UCSD-AML1 (cell line): ENCODE results near the gene ABCA8.

Source experiments
- DNase-seq: peaks from one replicate; lab custom pipeline; 2025; ENCODE audit not compliant: unreplicated experiment; lab: John Stamatoyannopoulos, UW

ABCA8 gene

DNA sequence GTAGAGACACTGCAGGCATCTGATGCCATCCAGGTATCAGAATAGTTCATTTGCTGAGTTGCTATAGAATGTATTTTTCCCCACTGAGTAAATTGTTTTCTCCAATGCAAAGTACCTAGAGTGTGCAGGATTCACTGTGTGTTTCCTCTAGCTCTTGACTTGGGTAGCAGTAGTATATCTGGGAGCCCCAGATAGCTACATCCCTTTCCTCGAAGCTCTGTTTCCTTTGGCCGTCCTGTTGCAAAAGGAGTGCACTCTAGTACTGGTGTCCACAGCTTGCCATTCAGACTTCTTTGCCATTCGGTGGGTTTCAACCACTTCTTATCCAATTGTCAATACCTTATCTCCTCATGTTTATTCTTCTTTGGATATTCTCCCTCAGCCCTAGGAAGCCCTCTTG is 12.8 kb downstream of the ABCA8 start:
- no peak for DNase-seq

DNA sequence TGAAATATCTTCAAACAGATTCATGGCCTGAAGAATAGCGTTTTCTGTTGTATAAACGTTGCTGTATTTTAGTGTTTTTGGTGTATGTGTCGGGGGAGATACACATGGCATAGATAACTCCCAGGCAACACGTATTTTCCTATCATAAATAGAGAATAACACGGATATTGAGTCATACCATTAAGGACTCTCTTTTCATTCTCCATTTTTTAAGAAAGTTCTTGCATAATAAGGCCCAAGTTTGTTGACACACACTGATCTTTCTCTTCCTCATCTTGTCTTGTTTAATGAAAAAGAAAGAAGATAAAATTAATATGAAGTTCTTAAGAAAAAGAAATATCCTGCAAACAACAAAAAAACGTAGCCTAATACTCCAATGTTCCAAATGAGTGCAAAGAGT is 13.4 kb downstream of the ABCA8 start:
- DNase-seq = no peak

DNA sequence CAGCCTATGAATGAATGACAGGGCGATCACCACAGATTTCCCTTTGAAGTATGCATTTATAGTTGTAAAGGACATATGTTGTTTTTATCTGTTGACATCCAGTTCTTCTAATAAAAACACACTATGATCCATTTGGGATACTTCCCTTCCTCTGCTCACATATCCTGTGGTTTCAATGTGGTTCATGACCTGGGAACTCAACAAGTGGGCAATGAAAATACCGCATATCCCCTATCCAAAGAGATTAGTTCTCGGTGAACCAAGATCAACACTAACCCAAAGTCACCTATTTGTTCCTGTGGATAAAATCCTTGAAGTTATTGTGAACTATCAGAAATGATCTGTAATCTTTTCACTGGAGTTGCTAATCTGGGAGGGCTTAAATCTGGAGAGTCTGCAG is 16.0 kb downstream of the ABCA8 start:
- no peak for DNase-seq

DNA sequence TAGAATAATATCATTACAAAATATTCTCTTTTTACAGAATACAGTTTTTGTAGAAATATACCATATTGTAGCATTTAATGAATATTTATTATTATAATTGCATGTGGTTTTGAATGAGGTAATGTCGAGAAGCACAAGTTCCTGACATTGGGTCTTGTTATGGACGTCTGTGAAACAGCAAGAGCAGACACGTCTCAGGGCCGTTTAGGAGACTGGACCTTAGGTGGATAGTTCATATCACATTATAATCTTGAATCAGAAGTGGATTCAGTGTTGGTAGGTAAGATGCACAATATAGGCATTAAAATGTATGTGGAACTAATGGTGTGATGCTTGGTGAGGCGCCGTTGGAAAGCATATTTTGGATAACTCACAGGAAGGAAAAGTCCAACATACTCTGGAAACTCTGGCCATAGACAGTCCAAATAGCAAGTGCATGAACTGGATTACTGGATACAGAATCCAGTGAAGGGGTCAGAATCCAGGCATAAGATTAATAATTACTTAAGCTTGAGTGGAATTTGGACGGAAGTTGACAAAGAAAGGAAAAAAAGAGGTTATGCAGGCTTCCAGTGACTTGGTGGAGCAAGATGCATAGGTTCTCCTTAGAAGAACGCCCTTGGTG is 17.2 kb downstream of the ABCA8 start:
- no peak for DNase-seq

DNA sequence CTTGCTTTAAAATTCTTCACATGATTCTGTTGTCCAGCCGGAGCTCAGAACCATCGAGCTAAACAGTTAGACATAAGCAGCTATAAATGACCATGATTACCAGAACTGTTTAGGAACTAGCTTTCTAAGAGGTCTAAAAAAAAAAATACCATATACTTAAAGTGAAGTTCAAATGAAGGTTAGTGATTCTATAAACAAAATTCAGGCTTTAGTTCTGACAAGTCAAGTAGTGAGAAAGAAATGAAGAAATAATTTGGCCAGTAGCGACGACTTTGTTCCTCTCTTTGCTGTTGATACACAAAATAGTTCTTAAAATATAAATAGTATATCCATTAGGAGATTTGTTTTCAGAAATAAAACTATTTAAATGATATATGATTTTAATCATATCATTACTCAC is 27.7 kb downstream of the ABCA8 start:
- DNase-seq = no peak

DNA sequence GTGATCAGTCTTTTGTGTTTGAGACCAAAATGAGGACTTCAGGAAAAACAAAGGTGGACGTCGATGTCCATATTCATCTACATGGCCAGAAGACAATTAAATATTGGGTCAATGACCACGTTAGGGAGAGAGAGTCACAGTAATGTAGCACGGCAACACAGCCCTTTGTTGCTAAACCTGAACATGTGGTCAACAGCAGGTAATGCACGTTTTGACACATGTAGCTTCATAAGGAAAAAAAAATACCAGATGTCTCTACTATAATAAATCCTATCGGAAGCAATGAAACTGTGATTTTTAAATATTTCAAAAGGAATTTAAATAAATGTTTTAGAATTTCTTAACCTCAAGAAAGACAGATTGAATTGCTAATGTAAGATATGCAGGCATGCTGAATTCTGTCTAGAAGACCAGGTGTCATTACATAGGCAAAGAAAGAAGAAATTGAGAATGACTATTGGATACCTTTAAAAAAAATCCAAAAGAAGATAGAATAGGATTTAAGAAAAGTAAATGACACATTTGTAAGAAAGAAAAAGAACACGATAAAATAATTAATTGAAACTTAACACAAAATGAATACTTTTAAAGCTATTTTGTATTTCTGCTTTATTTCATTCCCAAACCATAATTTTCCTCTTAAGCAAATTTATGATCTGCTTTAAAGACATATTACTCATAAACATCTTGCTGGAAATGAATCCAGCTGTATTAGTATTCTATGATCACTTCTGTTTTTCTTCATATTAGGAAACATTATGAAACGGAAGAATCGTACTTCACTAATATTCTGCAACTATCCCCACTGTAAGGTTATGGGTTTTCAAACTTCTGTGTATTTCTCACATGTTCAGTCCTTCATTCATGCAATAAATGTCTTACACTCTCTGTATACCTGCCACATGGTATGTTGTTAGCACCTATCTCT is 30.1 kb downstream of the ABCA8 start:
- DNase-seq = no peak

DNA sequence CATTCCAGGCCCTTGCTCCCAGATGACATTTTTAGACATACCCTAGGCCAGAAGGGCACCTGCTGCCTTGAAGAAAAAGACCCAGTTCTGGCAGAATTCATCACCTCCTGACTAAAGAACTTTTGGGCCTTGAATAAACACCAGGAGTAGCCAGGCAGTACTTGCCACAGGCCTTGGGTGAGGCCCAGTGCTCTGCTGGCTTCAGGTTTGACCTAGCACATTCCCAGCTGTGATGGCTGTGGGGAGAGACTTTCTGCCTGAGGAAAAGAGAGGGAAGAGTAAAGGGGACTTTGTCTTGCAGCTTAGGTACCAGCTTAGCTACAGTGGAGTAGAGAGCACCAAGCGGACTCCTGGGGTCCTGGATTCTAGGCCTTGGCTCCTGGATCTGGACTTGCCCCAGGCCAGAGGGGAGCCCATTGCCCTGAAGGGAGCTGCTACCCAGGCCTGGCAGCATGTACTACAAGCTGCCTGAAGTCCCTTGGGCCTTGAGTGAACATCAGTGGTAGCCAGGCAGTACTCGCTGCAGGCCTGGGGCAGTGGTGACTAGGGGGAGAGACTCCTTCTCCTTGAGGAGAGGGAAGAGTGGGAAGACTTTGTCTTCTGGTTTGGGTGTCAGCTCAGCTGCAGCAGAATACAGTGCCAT is 44.3 kb downstream of the ABCA8 start:
- no peak for DNase-seq

DNA sequence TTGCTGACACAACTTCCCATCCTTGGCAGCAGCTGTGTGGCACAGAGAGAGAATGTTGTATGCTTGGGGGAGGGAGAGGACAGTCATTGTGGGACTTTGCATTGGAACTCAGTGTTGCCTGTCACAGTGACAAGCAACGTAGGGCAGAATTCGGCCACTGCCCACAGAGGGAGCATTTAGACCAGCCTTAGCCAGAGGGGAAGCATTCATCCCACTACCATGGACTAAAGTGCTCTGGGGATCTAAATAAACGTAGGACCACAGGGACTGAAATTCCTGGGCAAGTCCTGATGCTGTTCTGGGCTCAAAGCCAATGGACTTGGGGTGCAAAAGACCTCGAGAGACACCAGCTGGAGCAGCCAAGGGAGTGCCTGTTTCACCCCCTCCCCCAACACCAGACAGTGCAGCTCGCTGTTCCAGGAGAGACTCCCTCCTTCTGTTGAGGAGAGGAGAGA is 44.9 kb downstream of the ABCA8 start:
- DNase-seq = peak; percentile 7

DNA sequence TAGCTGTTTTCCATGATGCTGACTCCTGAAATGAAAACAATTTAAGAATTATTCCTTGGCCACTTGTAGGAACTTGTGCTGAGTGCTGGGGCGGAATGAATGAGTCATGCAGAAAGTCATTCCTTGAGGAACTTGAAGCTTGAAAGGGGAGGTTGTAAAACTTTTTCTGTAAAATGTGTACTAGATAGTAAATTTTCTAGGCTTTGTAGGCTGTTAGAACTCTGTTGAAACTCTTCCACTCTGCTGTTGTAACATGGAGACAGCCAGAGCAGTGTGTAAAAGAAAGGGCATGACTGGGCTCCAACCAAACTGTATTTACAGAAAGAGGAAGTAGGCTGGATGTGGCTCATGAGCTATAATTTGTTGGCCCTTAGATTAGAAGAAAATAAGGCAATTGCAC is 46.1 kb downstream of the ABCA8 start:
- peak; percentile 12 for DNase-seq

DNA sequence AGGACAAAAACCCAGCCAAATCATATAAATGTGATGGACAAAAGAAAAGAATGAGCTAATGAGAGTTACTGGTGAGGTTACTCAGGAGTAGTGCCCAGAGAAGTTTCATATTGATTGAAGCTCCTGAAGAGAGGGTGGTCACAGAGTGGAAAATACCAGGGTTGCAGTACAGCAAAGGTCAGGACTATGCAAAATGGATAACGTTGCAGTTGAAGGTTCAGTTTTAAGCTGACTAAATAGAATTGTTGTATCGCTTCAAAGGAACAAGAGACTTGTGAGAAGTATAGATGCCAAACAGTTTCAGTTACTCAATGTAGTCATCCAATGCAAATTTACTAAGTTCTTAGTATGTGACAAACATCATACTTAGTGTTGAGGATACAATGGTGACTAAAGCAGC is 47.1 kb downstream of the ABCA8 start:
- DNase-seq = no peak

DNA sequence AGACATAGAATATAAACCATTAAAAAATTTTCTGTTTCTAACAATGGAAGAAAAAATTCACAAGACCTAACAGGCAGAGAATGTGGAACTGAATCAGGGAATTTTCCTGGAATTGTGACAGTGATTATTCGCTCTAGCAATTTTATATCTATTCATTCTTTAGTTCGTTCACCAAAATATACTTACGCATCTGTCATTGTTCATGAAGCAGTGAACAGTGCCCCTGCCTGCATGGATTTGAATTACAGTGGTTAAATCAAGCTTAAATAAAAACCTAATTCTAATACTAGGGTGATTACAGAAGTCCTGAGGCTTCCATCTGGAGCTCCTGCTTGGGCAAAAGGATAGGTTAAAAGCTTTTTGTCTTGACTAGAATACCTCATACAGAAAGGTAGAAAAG is 48.6 kb downstream of the ABCA8 start:
- no peak for DNase-seq

DNA sequence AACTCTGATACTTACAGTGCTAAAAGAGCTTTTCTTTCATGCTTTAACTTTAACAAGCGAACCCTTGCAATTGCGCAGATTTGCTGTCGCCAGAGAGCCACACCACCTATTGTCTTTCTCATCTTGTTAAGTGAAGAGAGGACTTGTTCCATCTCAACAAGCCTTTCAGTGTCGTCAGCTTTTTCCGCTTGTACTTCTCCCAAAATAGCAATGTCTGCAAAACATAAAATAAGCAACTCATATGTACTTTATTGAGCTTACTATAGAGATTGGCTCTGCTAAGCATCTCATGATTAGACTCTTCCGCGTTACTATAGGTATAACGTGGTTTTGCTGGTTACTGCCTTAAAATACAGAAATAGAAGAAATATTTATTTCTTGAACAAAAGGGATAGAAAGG is 51.9 kb downstream of the ABCA8 start:
- DNase-seq = no peak

DNA sequence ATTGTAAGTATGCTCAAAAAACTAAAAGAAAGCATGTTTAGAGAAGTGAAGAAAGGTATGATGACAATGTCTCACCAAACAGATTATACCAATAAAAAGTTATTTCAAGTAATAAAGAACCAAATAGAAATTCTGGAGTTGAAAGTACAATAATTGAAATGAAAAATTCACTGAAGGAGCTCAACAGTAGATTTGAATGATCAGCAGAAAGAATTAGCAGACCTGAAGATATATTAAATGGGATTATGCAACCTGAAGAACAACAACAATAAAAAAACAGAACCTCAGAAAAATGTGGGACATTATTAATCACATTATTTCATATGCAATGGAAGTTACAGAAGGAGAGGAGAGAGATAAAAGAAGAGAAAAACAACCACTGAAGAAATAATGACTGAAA is 57.6 kb downstream of the ABCA8 start:
- DNase-seq = no peak

DNA sequence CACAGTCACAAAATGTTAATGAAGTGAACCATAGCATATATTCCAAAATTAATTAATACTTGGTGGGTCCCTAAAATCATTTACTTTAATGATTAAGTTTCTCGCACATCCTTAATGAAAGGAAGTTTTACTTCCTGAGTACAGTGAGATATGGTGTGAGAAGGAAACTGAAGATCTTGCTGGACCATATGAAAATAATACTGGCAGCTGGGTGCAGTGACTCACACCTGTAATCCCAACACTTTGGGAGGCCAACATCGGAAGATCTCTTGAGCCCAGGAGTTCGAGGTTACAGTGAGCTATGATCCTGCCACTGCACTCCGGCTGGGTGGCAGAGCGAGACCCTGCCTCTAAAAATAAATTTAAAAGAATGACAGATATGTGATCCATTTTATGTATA is 62.5 kb downstream of the ABCA8 start:
- no peak for DNase-seq

DNA sequence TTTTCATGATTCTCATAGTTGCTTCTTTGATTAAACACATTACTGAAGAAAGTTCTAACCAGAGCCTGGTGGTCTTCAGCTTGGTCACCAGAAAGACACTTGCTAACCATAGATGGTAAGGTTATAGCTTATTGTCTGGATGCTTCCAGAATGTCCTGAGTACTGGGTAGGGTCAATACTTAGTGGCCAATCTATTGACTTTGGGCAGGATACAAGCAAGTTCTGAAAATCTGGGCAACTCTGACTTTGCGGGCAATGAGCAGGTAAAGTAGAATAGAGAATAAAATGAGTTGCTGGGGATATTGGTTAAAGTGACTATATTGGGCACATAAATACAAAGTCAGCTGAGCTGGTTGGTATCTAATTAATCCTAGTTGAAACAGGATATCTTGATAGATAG is 63.0 kb downstream of the ABCA8 start:
- no peak for DNase-seq

DNA sequence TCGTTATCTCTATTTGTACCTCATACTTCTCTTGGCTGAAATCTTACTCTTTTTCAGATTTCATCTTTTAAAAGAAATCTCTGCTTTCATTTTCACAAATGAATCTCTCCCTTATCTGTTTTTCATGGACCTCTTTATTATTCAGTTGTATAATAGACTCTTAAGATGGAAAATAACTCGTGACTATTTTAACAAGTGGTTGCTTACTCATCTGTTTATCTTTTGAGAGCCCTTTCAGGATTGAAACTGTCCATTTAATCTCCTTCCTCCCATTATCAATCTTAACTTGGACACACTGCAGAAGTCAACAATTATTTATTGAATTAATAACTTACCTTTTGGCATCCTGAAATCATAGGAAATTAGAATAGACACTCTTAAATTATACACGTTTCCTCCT is 68.8 kb downstream of the ABCA8 start:
- DNase-seq = no peak

DNA sequence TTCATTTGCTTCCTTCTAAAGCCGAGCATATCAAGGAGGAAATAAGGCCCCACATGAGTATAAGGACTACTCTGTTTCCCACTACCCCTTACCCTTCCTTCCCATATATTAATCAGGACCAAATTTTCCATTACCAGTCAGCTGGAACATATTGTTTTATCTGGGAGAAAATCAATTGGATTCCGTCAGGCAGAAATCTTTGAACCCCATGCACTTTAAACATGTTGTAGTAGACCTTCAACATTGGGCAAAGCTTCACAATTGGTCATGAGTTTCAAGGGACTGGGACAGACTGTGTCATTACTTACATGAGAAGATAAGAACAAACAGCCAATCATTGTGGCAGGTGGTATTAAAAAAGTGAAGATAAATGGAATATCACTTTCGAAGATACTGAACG is 70.3 kb downstream of the ABCA8 start:
- no peak for DNase-seq

DNA sequence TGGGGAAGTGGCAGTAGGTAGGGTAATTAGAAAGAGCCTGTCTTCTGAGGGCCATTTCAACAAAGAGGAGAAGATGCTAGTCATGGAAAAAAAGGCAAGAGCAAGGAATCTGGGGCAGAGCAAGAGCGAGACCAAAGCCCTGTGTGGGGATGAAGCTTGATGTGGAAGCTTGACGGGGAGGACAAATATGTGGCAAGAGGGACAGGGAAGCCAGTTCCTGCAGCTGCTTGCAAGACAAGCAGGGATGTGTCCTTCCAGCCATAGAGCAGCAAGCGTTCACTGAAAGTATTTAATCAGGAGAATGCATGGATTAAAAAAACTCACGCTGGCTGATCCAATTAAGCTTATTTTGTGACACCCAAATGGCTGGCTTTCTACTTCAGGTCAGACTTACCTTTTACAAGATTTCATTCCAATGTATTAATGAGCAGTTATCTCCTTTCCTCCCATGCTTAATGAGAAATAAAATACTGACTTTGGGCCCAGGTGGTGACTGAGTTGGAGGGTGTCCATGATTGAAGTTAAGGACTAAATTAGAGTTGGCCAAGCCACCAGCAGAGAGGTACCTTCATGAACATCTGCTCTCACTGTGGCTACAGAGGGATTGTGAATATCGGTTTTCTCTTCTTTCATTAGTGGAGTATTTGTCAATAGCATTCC is 76.8 kb downstream of the ABCA8 start:
- DNase-seq = no peak

DNA sequence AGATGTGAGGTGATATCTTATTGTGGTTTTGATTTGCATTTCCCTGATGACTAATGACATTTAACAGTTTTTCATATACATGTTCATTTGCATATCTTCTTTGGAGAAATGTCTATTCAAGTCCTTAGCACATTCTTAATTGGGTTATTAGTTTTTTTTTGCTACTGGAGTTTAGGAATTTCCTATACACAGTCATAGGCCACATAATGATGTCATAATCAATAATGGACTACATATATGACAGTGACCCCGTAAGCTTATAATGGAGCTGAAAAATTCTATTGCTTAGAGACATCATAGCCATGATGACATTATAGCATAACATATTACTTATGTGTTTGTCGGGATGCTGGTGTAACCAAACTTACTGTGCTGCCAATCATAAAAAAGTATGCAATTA is 83.7 kb downstream of the ABCA8 start:
- DNase-seq = no peak

DNA sequence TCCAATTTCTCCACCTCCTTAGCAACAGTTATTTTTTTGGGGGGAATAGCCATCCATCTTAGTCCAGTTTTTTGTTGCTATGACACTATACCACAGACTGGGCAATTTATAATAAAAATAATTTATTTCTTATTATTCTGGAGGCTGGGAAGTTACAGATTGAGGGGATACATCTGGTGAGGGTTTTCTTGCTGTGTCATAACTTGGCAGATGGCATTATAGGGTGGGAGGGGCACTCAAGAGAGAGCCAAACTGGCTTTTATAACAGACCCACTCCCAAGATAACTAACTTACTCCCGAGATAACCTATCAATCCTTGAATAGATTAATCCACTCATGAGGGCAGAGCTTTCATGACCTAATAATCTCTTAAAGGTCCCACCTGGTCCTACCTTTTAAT is 84.2 kb downstream of the ABCA8 start:
- no peak for DNase-seq

DNA sequence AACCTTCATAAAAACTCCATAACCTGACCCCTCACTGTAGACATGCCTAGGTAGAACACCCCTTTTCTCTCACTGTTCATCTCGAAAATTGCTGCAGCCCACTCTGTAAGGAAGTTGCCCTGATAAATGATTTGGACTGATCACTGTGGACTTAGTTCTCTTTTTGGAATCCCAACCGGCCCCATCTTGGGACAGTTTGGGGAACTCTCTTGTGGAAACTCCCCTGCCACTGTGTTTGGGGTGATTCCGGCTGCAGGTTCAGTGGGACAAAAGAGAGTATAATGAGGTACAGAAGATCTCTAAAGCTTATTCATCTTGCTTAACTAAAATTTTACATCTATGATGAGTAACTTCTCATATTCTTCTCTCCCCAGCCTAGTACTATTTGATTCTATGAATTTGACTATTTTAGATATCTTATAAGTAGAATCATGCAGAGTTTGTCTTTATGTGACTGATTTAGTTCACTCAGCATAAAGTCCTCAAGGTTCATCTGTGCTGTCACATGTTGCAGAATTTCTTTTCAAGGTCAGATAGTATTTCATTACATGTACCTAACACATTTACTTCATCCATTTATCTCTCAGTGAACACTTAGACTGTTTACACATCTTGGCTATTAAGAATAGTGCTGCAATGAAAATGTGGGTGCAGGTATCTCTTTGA is 84.9 kb downstream of the ABCA8 start:
- no peak for DNase-seq
